Kidney (tissue), 14 donors: ENCODE results near the gene IRGC. TPM values are rescaled to one million over a fixed set of nuclear protein-coding genes. Genes with fewer than 3 reads are reported as not detected.

ENCODE experiments used
- DNase-seq, 5 donors: peaks; one replicate each; pipeline ENCODE4 v3.0.0-alpha.2; 2013 to 2020
- FAIRE-seq: peaks from 2 replicates; lab custom pipeline; 2012; peaks lifted over from hg19 to GRCh38; lab: Jason Lieb, UNC
- H3K27ac ChIP-seq, 2 donors: one replicate each; pipeline ENCODE4 v1.7.0; 2013; ENCODE audit warnings: low read depth in 2 of 2, low read length in 2 of 2, inconsistent platforms in 1 of 2
- H3K27me3 ChIP-seq: one replicate; pipeline ENCODE4 v1.7.1; 2013; ENCODE audit warnings: low read length, inconsistent platforms; ENCODE audit not compliant: control insufficient read depth, insufficient read depth
- H3K36me3 ChIP-seq, 3 donors: one replicate each; pipeline versions ENCODE4 v1.7.0 to v1.7.1; 2013; ENCODE audit warnings: low read length in 3 of 3, control low read depth in 1 of 3, inconsistent platforms in 1 of 3; ENCODE audit not compliant: insufficient read depth in 3 of 3, control insufficient read depth in 2 of 3
- H3K4me1 ChIP-seq, 3 donors: one replicate each; pipeline versions ENCODE4 v1.7.0 to v1.7.1; 2013; ENCODE audit warnings: low read length in 3 of 3, inconsistent platforms in 1 of 3, low read depth in 1 of 3; ENCODE audit not compliant: control insufficient read depth in 2 of 3, insufficient read depth in 2 of 3
- H3K4me3 ChIP-seq, 3 donors: one replicate each; pipeline versions ENCODE4 v1.7.0 to v1.8.1; 2013; ENCODE audit warnings: low read length in 3 of 3, control low read depth in 1 of 3, inconsistent platforms in 1 of 3
- H3K9ac ChIP-seq, 3 donors: one replicate each; pipeline versions ENCODE4 v1.7.0 to v1.7.1; 2013; ENCODE audit warnings: low read length in 3 of 3, control low read depth in 1 of 3, inconsistent platforms in 1 of 3
- H3K9me3 ChIP-seq, 3 donors: one replicate each; pipeline versions ENCODE4 v1.7.0 to v1.7.1; 2013; ENCODE audit warnings: low read length in 3 of 3, control low read depth in 1 of 3, inconsistent platforms in 1 of 3; ENCODE audit not compliant: control insufficient read depth in 2 of 3, insufficient read depth in 1 of 3
- intact Hi-C: fragments of 100-400 bp; cut with DNase I; formaldehyde crosslinking; loops from one replicate; pipeline ENCODE4 v1.11.1; 2022
- polyA plus RNA-seq: library from polyadenylated mRNA; stranded (reverse); fragments of 350-450 nt; fragmentation: Illumina TruSeq; extraction: RNeasy Lipid Tissue Mini Kit (QIAGEN cat#74804); gene quantifications from one replicate; pipeline ENCODE4 v1.2.3, GENCODE V29; 2014; ENCODE audit warnings: low read depth, low replicate concordance; ENCODE audit not compliant: insufficient read depth
- total RNA-seq: library from RNA; stranded (reverse); fragmentation: NEBNext Ultra II Directional; extraction: Animal tissue kit (Norgen Biotek cat#: 25700); gene quantifications from one replicate; pipeline ENCODE4 v1.2.1, GENCODE V29; 2021
- TF ChIP-seq, protein P1 (sequence below): IDR thresholded peaks from 3 replicates; pipeline ENCODE4 v1.5.1; 2012; ENCODE audit warnings: mild to moderate bottlenecking, moderate library complexity, borderline replicate concordance; ENCODE audit not compliant: insufficient read depth; ENCODE audit errors: extremely low read depth
- donor health status: control.
- donor health status: control.
- donor health status: control.
- donor health status: control.
- donor health status: control.
- donor health status: DM: yes; HTN: yes; CAD: no.
- donor health status: Normal renal cell carcinoma (clear cell type).

IRGC gene
- total and polyA plus RNA-seq, 2 donors from 2014 or later = not detected

DNA sequence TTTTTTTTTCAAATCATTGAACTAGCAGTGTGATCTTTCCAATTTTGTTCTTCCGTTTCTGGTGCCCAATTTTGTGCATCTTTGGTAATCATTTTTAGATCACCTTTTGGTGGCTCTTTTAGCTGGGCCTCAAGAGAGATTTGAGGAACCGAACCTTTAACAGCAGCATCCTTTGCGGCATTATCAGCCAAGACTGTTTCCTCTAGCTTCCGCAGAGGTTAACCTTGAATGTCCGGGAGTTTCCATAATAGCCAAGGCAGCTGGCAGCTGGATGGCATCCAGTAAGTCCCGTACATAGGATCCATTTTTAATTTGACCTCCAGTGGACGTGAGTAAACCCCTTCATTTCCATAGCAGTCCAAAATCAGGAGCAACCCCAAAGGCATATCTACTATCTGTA lies 9.6 kb downstream of the IRGC start:
- DNase-seq = no peak
- Histone ChIP-seq H3K9ac (no peak overlapping the region), H3K27ac (no peak overlapping the region), H3K9me3 (no peaks in the 10 kb centered on the region), H3K27me3 (no peaks in the 10 kb centered on the region), H3K4me1 (no peaks in the 10 kb centered on the region), H3K36me3 (no peaks in the 10 kb centered on the region), H3K4me3 (no peak overlapping the region)
- FAIRE-seq = no peak
- TF ChIP-seq, protein P1, sequence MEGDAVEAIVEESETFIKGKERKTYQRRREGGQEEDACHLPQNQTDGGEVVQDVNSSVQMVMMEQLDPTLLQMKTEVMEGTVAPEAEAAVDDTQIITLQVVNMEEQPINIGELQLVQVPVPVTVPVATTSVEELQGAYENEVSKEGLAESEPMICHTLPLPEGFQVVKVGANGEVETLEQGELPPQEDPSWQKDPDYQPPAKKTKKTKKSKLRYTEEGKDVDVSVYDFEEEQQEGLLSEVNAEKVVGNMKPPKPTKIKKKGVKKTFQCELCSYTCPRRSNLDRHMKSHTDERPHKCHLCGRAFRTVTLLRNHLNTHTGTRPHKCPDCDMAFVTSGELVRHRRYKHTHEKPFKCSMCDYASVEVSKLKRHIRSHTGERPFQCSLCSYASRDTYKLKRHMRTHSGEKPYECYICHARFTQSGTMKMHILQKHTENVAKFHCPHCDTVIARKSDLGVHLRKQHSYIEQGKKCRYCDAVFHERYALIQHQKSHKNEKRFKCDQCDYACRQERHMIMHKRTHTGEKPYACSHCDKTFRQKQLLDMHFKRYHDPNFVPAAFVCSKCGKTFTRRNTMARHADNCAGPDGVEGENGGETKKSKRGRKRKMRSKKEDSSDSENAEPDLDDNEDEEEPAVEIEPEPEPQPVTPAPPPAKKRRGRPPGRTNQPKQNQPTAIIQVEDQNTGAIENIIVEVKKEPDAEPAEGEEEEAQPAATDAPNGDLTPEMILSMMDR = no peak
- intact Hi-C loops = no loop called here

DNA sequence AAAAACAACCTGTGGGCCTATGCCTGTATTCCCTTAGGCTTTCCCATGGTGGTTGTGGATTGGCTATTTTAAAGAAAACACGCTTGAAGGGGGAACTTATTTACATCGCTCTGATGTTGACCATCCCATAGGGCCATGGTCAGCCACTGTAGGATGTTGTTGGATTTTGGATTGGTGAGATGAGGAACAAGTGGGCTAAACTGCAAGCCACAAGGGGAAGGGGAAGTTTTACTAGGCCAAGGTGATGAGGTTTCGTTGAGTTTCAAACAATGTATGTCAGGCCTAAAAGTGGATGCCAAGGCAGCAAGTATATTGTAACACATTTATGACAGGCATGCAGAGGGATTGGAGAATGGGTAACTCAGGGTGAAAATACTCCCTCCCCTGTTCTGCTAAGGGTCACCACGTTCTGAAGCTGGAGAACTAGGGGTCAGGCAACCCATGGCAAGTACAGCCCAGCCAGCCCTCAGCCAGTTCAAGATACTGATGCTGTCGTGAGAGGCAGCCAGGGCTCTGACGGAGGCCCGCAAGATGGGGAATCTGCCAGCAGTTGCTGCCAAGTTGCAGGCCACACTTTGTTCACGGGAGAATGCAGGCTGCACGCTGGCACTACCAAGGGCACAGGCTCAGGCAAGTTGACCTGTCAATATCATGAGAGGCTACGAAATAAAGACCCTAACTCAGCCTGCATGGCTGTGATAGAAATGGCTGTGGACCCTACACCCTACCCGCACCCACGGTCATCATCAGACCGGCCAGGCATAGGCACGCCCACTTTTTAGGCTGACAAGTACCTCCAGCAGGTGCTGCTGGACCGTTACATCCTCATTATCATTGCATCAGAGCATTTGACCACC lies 11.1 kb downstream of the IRGC start:
- no peaks in the 10 kb centered on the region for H3K27me3 ChIP-seq
- intact Hi-C loops = no loop called here
- H3K9me3 ChIP-seq = no peaks in the 10 kb centered on the region
- H3K4me3 ChIP-seq = no peak overlapping the region
- DNase-seq = peak in 1 of 5 donors; percentile 63
- no peak overlapping the region for H3K9ac ChIP-seq
- no peak overlapping the region for H3K27ac ChIP-seq
- no peaks in the 10 kb centered on the region for H3K4me1 ChIP-seq
- H3K36me3 ChIP-seq = peaks cover 0 to 7% (median 4%) of the 10 kb centered on the region in 3 donors
- TF ChIP-seq, protein P1 = no peak
- no peak for FAIRE-seq

DNA sequence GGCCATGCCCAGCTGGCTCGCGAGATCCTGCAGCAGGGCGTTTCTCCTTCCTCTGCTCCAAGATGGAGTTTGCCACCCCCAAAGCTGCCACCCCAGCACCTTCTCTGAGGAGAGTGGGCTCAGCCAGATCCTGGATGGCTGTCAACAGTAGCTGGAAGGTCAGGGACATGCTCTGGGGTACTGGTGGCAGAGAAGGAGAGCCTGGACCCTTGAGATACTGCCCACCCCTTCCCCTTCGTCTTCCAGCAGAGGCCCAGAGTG lies 11.6 kb downstream of the IRGC start:
- Histone ChIP-seq H3K4me3 (no peak overlapping the region), H3K27me3 (no peaks in the 10 kb centered on the region), H3K9me3 (no peaks in the 10 kb centered on the region), H3K4me1 (no peaks in the 10 kb centered on the region), H3K9ac (no peak overlapping the region), H3K27ac (no peak overlapping the region), H3K36me3 (peaks cover 2 to 13% (median 4%) of the 10 kb centered on the region in 3 donors)
- DNase-seq (no peak), FAIRE-seq (no peak)
- intact Hi-C loops = no loop called here
- TF ChIP-seq, protein P1 = no peak
